Upper lobe of left lung (tissue), 6 donors: ENCODE results near the gene MN1. TPM values are rescaled to one million over a fixed set of nuclear protein-coding genes. Genes with fewer than 3 reads are reported as not detected.
A peak's percentile ranks its signal among the peaks of the same experiment; 100 is the strongest.

Experiments
- ATAC-seq, 2 donors: fragments of 200-7000 bp; cut with Tn5 transposase; one replicate each; pipeline ENCODE4 v1.9.1; 2022; ENCODE audit warnings: mild to moderate bottlenecking in 2 of 2, moderate library complexity in 2 of 2; ENCODE audit not compliant: low FRiP score in 2 of 2
- DNase-seq, 2 donors: peaks; one replicate each; pipeline ENCODE4 v3.0.0-alpha.2; 2019 to 2020
- H3K27ac ChIP-seq, 4 donors: fragments of 200-600 bp; sonication (generic); one replicate each; pipeline ENCODE4 v1.5.1; 2016 to 2019
- H3K27me3 ChIP-seq, 4 donors: fragments of 200-600 bp; sonication (generic); one replicate each; pipeline ENCODE4 v1.5.1; 2017 to 2019
- H3K36me3 ChIP-seq, 4 donors: fragments of 200-600 bp; sonication (generic); one replicate each; pipeline ENCODE4 v1.5.1; 2016 to 2019
- H3K4me1 ChIP-seq, 4 donors: fragments of 200-600 bp; sonication (generic); one replicate each; pipeline ENCODE4 v1.5.1; 2018 to 2019
- H3K4me3 ChIP-seq, 4 donors: fragments of 200-600 bp; sonication (generic); one replicate each; pipeline ENCODE4 v1.5.1; 2017 to 2019; ENCODE audit warnings: mild to moderate bottlenecking in 2 of 4, moderate library complexity in 1 of 4
- H3K9me3 ChIP-seq, 4 donors: fragments of 200-600 bp; sonication (generic); one replicate each; pipeline ENCODE4 v1.5.1; 2018 to 2019
- EP300 ChIP-seq, 4 donors: sonication (generic); formaldehyde crosslinking; IDR thresholded peaks; one replicate each; pipeline ENCODE4 v1.5.1; 2017; ENCODE audit warnings: antibody characterized with exemption in 4 of 4, control low read depth in 2 of 4
- POLR2A ChIP-seq, 4 donors: fragments of 450-650 bp; IDR thresholded peaks; one replicate each; pipeline ENCODE4 v1.5.1; 2016 to 2017; ENCODE audit warnings: antibody characterized with exemption in 4 of 4, mild to moderate bottlenecking in 2 of 4
- POLR2AphosphoS5 ChIP-seq, 2 donors: sonication (generic); formaldehyde crosslinking; IDR thresholded peaks; one replicate each; pipeline ENCODE4 v1.5.1; 2017; ENCODE audit warnings: antibody characterized with exemption in 2 of 2
- WGBS, 2 donors: methylation state at CpG; one replicate each; pipeline ENCODE4 v1.1.5; 2017 to 2018; 5-methylcytosine and 5-hydroxymethylcytosine counted together
- total RNA-seq, 6 donors: library from RNA; depleted of rRNA in 4 of 6; stranded (reverse); fragments of >200 nt in 4 of 6; gene quantifications; one replicate each; pipeline versions ENCODE4 v1.1.0 to v1.2.1, GENCODE V29; 2016 to 2021
- TF ChIP-seq, protein P1 (sequence below), 6 experiments: fragments of 450-650 bp in 4 of 6; fragments of 200-600 bp in 2 of 6; sonication (generic) in 2 of 6; IDR thresholded peaks; one replicate each; pipeline ENCODE4 v1.5.1; 2016 to 2019; ENCODE audit warnings: antibody characterized with exemption in 6 of 6
- donor health status: DM: no; HTN: no; CAD: no; lungs with moderate emphysema.
- donor health status: DM: no; HTN: yes; CAD: no; lungs with severe emphysema.

MN1 gene
- total RNA-seq, 6 donors from 2014 or later: 1.0 to 17.8 (median 3.5) TPM

DNA sequence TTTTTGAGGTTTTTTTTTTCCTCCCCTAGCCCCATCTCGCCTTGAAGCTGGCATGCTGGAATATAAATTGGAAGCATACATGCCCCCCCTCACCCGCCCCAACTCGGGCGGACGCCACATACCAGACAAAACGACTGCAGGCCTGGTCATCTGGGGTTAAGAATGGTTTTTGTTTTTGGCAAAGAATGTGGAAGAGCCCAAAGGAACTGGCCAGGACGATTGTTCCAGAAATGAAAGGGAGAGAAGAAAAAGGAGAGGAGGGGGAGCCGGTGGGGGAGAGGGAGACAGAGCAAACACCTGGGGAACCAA, 25.0 kb downstream of the MN1 start:
- no peak for TF ChIP-seq EP300 (IDR thresholded peaks at IDR 0.05)
- TF ChIP-seq, protein P1, sequence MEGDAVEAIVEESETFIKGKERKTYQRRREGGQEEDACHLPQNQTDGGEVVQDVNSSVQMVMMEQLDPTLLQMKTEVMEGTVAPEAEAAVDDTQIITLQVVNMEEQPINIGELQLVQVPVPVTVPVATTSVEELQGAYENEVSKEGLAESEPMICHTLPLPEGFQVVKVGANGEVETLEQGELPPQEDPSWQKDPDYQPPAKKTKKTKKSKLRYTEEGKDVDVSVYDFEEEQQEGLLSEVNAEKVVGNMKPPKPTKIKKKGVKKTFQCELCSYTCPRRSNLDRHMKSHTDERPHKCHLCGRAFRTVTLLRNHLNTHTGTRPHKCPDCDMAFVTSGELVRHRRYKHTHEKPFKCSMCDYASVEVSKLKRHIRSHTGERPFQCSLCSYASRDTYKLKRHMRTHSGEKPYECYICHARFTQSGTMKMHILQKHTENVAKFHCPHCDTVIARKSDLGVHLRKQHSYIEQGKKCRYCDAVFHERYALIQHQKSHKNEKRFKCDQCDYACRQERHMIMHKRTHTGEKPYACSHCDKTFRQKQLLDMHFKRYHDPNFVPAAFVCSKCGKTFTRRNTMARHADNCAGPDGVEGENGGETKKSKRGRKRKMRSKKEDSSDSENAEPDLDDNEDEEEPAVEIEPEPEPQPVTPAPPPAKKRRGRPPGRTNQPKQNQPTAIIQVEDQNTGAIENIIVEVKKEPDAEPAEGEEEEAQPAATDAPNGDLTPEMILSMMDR (IDR thresholded peaks at IDR 0.05): no peak
- TF ChIP-seq POLR2A (IDR thresholded peaks at IDR 0.05): no peak
- no peak for TF ChIP-seq POLR2AphosphoS5 (IDR thresholded peaks at IDR 0.05)
- Histone ChIP-seq H3K36me3 (no peaks in the 10 kb centered on the region), H3K4me1 (peaks cover 15 to 33% (median 21%) of the 10 kb centered on the region in 4 donors), H3K27ac (peak overlapping the region; percentile 55 to 80 (median 68)), H3K9me3 (no peaks in the 10 kb centered on the region), H3K27me3 (no peaks in the 10 kb centered on the region), H3K4me3 (no peak overlapping the region)
- DNase-seq: no peak
- 22 to 31% methylated on average over 8 of the region's 8 CpGs for WGBS, 2 donors
- peak in 1 of 2 donors; percentile 9 for ATAC-seq

DNA sequence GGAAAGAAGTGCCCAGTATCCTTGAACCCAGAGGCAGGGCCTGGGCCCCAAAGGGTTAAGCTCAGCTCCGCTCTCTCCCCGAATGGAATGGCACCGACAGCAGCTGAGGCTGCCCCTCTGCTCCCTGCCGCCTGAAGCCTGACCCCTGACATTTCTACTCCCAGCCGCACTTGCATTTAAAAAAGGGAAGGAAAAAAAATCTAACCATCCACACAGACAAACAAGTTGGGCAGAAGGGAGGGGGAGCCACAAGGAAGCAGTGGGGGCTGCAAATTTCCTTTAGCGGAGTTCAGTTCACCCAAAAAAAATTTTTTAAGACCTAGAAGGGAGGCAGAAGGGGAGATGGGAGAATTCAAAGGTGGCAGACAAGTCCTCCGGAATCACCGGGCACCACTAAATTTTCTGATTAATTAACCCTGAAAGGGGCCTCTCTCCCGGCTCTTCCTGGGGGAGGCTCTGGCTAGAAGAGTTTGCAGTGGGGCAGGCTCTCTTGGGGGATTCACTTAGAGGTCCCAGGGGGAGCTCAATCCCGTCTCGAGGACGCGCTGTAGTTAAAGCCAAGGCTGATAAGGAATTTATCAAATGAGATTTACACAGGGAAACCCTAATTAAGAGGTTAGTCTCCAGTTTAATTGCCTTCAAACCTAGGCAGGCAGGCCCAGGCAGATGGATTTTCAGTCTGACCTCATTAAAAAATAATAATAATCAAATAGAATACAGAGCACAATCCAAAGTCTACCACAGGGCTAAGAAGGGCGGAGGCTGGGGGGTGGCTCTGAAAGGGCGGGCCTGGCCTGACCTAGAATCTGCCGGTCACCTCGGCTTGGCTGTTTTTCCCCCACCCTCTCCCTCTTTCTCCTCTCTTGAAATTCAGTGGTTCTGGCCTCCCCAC, 25.6 kb downstream of the MN1 start:
- Histone ChIP-seq H3K4me1 (peaks cover 15 to 33% (median 21%) of the 10 kb centered on the region in 4 donors), H3K4me3 (no peak overlapping the region), H3K36me3 (no peaks in the 10 kb centered on the region), H3K27me3 (no peaks in the 10 kb centered on the region), H3K27ac (peak overlapping the region; percentile 55 to 80 (median 68)), H3K9me3 (no peaks in the 10 kb centered on the region)
- 23 to 27% methylated on average over 17 of the region's 17 CpGs for WGBS, 2 donors
- TF ChIP-seq POLR2A (IDR thresholded peaks at IDR 0.05): no peak
- no peak for TF ChIP-seq POLR2AphosphoS5 (IDR thresholded peaks at IDR 0.05)
- no peak for TF ChIP-seq EP300 (IDR thresholded peaks at IDR 0.05)
- TF ChIP-seq, protein P1 (IDR thresholded peaks at IDR 0.05): no peak
- DNase-seq: peak in 1 of 2 donors; percentile 17
- peak in 1 of 2 donors; percentile 63 for ATAC-seq

DNA sequence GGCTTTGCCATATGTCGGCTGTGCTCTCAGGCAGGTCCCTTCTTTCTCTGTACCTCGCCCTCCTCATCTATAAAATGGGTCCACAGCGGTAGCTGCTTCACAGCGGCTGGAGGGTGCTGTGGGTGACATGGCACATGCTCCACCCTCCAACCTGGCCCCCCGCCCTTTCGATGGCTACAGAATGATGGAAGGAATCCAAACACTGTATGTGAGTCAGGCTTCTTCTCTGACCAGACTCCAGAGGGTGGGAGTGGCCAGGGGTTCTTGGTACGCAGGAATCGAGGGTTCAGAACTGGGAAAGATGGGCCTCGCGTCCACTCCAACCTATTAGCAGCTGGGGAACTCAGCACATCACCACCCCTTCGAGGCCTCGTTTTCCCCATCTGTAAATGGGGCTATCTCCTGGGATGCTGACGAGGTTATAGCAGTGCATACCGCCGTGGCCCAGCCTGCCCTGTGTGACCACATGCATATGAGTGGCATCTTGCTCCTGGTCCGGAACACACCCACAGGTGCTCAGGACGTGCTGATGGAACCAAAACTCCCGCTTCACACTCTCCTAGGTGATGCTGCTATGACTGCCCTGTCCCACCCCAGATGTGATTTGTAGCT, 26.4 kb downstream of the MN1 start:
- Histone ChIP-seq H3K36me3 (no peaks in the 10 kb centered on the region), H3K27ac (no peak overlapping the region), H3K4me3 (no peak overlapping the region), H3K4me1 (peaks cover 15 to 33% (median 21%) of the 10 kb centered on the region in 4 donors), H3K27me3 (no peaks in the 10 kb centered on the region), H3K9me3 (no peaks in the 10 kb centered on the region)
- TF ChIP-seq EP300 (IDR thresholded peaks at IDR 0.05) (no peak), POLR2A (IDR thresholded peaks at IDR 0.05) (no peak), POLR2AphosphoS5 (IDR thresholded peaks at IDR 0.05) (no peak)
- ATAC-seq: peak in 1 of 2 donors; percentile 30
- DNase-seq: no peak
- 84 to 91% methylated on average over 13 to 18 of the region's 18 CpGs for WGBS, 2 donors

DNA sequence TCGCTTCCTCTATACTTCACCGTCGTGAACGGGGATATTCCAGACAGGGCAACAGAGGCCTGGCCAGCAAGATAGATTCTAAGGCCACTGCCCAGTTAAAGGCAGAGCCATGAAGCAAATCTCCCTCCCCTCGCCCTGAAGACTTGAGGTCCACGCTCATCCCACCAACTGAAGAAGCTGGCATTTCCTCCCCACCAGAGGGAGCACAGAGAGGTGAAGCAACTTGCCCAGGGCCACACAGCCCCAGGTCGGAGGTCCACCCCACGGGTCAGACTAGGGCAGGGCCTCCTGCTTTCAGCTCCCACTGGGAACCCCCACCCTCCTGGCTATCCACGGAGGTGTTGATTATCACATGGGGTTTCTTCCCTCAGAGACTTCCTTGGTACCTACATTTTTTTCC, 27.4 kb downstream of the MN1 start:
- Histone ChIP-seq H3K9me3 (no peaks in the 10 kb centered on the region), H3K27ac (no peak overlapping the region), H3K27me3 (no peaks in the 10 kb centered on the region), H3K4me1 (peaks cover 8 to 26% (median 20%) of the 10 kb centered on the region in 4 donors), H3K36me3 (no peaks in the 10 kb centered on the region), H3K4me3 (no peak overlapping the region)
- no peak for TF ChIP-seq POLR2AphosphoS5 (IDR thresholded peaks at IDR 0.05)
- TF ChIP-seq POLR2A (IDR thresholded peaks at IDR 0.05): no peak
- TF ChIP-seq, protein P1 (IDR thresholded peaks at IDR 0.05): no peak
- no peak for TF ChIP-seq EP300 (IDR thresholded peaks at IDR 0.05)
- no peak for ATAC-seq
- WGBS, 2 donors: 78 to 93% methylated on average over 6 to 9 of the region's 9 CpGs
- no peak for DNase-seq

DNA sequence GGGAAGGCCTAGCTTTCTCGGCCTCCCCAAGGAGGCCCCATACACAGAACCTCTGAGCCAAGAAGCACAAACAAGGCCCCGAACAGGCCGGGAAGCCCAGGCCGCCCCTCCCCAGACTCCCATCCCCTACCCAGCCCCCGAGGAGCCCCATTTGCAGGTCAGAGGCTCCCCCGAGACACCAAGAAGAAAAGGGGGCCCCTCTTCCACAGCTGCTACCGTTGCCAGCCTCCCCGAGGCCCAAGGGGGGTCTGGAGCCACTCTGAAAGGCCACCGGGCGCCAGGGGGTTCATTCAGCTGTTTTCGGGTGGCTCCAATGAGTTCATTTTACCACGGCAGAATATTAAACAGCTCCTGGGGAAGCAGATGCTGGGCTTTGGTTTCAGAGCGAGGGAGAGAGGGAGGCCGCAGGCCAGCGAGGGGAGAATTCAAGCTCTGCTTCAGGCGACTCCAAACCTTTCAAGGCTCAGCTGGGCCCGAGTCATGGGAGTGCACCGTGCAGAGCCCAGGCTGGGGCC, 28.5 kb downstream of the MN1 start:
- TF ChIP-seq, protein P1 (IDR thresholded peaks at IDR 0.05): no peak
- TF ChIP-seq EP300 (IDR thresholded peaks at IDR 0.05) (no peak), POLR2A (IDR thresholded peaks at IDR 0.05) (no peak), POLR2AphosphoS5 (IDR thresholded peaks at IDR 0.05) (no peak)
- no peaks in the 10 kb centered on the region for H3K9me3 ChIP-seq
- no peak for ATAC-seq
- no peak overlapping the region for H3K27ac ChIP-seq
- no peak overlapping the region for H3K4me3 ChIP-seq
- peaks cover 6 to 22% (median 15%) of the 10 kb centered on the region in 4 donors for H3K4me1 ChIP-seq
- H3K36me3 ChIP-seq: no peaks in the 10 kb centered on the region
- no peak for DNase-seq
- 77 to 92% methylated on average over 10 to 16 of the region's 18 CpGs for WGBS, 2 donors
- no peaks in the 10 kb centered on the region for H3K27me3 ChIP-seq
